Kidney glomerular epithelial cell (primary cell): Measurements from ENCODE around the gene ADGRG1.

Source experiments
- DNase-seq: peaks from one replicate; lab custom pipeline; 2025; lab: John Stamatoyannopoulos, UW

The ADGRG1 gene

DNA sequence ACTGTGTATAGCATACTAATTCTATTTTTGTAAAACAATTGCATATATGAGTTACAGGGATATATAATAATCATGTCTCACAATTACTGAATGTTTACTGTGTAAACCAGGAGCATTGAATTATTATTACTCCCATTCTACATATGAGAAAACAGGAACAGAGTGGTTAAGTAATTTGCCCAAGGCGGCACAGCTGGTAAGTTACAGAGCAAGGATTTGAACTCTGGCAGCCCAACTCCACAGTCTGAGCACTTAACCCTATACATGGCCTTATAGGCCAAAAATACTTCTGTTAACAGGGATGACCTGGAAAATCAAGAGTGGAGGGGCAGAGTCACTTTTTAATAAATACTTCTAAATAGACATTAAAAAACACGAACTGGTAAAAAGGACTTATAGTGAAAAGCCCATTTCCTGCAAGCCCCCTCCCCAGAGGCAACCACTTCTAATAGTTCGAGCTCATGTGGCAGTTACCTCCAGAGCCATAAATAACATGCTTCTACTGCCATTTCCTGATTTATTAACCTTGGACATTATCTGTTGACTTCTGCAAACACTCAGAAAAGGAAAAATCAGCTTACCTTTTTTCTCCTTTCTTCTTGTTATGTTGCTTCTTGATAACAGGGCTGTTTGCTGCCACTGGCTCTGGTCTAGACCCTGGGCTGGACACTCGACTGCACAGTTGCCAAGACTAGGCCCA is 22.1 kb upstream of the ADGRG1 start:
- DNase-seq = no peak

DNA sequence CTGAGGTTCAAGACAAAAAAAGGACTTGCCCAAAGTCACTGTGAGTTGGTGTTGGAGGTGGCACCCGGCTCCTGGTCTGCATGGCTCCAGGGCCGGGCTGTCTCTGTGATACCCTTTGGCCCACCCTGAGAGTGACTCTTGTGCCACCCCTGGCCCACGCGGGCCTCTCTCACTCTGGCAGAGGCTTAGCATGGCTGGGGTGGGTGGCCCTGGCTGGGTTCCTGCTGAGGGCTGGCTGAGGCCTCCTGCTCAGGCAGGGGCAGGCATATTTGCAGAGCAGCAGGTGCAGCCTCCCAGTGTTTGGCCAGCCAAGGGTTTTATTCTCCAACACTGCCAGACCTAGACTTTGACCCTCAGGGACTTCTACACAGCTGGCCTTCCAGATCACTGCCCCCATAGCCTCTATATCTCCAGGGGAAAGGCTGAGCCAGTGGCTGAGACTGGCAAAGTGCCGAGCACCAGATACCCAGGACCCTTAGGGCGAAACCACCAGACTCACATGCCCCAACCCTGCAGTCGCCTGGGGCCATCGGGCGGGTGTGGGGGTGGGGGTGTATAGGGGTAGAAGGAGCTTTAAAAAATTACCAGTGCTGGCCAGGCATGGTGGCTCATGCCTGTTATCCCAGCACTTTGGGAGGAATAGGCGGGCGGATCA is 21.5 kb upstream of the ADGRG1 start:
- DNase-seq = no peak

DNA sequence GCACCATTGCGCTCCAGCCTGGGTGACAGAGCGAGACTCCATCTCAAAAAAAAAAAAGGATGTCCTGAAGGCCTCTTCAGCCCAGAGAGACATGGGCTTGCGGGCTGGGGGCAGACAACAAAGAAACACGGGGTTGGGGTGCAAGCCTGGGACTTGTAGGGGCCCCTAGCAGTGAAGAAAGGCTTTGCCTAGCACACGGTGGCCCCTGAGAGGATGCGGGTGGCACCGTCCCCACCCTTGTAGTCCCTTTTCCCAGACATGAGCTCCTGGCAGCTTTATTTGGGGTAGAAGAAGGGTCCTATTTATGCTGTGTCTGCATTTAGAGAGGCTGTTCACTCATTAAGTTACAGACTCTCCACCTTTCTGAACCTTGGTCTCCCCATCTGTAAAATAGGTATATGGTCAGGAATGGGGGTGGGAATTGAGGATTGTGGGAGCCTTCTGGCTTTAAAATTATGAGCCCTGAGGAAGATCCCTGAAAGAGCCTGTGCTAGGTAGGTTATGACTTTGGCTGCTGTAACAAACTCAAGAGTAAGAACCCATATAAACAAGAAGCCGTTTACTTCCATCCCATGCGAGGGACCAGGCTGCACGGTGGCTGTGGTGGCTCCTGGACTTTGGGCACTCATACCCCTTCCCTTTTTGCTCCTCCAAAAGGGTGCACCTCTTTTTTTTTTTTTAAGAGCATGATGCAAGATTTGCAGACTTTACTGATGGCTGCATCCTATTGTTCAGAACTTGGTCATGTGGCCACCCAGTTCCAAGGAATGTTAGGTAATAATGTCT is 20.6 kb upstream of the ADGRG1 start:
- no peak for DNase-seq

DNA sequence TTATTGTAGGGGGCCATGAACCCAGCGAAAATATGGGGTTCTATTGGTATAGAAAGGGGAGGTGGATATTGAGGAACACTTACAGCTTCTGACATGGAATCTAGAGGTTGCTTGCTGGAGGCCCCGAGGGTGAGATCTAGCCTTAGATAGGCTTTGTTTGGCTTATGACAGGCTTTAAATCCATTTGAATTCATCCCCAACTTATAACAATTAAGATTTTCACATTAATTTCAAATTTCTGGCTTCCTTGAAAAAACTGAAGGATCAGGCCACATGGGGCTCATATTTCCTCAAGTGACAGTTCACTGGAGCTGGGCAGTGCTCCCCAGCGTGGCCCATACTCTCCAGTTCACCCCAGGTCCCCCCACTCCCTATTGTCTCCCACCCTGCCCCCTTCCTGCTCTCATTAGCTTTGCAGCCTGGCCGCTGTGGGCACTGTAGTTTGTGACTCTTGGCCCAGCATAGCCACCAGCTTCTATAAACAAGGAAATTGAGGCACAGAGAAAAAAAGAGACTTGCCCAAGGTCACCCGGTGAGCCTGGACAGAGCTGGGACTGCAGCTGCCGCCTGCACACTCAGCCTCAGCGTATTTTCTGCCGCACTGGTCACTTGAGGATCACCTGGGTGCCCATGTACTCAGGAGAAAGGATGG is 19.8 kb upstream of the ADGRG1 start:
- DNase-seq = no peak

DNA sequence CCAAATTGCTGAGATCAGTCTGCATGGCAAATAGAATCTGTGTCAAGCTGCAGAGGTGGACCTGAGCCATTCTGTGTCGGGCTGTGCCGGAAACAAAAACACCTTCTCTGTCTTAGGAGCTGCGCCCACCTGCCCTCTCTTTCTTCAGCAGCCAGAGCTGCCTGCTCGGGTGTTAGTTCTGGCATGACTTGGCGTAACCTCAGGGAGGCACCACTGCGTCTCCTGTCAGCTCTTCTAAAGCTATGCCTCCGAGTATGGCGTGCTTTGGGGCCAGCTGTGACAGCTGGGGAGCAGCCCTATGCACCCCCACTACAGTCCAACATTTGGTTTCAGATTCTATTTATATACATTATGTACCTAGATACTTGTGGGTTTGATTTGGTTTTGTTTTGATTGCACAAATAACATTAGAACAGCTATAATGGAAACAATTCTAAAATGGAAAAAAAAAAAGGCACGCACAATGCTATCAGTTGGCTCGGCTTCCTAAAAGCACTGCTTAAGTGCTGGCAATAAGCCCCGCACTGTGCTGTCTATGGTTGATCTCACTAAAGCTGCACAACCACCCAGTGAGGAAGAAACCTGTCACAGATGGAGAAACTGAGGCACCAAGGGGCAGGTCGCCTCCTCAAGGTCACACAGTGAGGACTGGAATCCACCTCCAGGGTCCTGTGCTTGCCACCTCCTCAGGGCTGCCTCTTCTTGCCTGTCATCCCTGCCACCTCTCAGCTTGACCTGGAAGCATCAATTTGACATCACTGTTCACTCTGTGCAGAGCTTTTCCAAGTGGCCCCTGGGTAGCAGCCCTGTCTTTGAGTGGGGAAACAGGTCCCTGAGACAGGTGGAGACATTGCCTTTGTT is 18.7 kb upstream of the ADGRG1 start:
- DNase-seq = no peak

DNA sequence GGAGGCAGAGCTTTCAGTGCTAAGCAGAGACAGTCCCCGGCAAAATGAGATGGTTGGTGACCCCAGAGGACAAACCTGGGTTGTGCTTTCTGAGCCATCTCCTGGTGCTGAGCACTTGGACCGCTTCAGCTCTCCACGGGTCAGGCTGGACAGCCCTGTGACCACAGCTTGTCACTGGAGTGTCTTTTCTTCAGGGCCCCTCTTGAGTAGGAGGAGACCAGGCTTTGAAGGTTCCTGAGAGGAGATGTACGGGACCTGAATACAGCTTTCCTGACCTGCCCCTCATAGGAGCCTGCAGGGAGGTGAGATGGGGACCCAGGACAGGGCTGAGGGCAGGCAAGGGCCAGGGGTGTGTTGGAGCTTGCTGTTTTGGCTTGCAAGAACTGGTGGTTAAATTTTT is 17.8 kb upstream of the ADGRG1 start:
- no peak for DNase-seq

DNA sequence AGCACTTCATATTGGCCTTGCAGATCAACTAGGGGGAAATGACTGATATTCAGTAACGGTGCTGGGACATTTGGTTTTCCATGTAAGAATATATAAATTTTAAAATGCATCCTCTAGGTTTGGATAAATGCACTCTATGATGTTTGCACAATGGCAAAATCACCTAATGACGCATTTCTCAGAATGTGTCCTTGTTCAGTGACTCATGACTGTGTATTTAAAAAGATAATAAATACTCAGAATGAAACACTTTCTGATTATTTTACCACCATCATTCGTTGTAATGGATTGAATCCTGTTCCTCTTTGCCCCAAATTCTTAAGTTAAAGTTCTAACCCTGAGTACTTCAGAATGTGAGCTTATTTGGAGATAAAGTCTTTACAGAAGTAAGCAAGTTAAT is 17.2 kb upstream of the ADGRG1 start:
- DNase-seq = peak; percentile 20

DNA sequence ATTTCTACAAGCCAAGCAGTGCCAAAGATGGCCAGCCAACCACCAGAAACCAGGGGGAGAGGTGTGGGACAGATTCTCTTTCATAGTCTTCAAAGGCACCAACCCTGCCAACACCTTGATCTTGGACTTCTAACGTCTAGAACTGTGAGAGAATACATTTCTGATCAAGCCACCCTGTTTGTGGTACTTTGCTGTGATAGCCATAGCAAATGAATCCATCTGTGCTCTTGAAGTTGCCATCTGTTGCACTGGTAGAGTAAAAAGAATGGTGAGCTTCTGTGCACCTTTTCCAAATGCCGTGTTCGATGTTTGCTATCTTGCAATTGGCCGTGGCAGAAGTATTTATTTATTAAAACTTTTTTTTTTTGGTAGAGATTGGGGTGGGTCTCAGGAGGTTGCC is 16.7 kb upstream of the ADGRG1 start:
- DNase-seq = no peak

DNA sequence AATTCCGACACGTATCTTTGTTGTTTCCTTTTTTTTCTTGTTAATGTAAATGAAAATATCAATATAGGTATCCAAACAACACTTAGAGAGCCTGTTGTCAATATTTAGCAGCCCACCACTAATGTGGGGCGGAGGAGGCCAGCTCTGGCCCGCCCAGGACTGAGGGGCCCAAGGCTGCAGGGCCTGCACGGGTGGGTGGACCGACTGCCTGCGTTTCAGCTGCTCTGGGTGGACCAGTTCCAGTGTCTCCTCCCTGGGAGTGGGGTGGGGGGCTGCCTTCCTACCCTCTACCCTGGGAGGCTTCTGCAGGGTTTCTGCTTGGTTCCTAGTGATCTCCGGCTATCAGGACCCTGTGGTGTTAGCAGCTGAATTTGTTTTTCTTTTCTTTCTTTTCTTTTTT is 15.9 kb upstream of the ADGRG1 start:
- no peak for DNase-seq

DNA sequence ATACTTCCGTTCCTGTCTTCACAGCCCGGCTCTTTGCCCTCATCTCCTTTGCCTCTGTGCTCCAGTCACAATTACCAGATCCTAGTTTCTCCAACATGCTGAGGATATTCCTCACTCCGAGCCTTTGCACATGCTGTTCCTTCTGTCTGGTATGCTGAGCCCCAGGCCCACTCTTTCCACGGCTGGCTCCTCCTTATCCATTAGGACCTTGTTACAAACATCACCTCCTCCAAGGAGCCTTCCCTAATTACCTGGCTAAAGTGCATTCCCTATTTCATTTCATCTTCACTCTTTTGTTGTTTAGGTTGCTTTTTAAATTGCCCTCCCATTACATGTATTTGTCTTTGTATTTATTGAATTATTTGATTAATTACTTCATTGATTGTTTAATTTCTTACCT is 14.9 kb upstream of the ADGRG1 start:
- DNase-seq = no peak

DNA sequence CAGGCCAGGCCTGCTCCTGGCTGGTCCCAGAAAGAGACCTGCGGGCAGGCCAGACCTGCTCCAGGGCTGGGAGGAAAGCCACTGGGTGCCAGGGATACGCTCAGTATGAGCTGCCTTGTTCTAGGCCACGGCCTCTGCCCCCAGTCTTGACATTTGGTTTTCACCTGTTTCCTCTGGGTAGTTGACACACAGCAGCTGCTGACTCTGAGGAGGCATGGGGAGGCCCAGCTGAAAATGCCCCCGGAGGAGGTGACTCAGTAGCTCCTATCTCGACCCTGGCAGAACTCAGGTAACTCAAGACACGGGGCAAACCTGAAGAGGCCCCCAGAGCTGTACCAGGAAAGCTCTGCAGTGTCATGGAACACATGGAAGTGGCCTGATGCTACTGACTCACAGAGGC is 13.9 kb upstream of the ADGRG1 start:
- DNase-seq = no peak

DNA sequence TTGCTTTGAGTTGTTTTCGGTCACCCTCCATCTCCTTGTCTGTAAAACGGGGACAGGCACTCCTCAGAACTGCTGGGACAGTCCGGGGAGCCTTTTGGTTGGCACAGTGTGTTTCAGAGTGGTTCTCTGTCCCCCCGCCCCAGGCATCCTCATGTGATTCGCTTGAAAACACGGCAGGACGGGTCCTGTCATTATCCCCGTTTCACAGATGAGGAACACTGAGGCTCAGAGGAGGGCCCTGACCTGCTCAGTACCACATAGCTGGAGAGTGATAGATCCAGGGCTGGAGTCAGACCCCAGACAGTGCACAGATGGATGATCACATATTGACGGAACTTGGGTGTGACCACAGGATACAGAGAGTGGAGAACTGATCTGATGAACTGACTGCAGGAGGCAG is 13.5 kb upstream of the ADGRG1 start:
- no peak for DNase-seq

DNA sequence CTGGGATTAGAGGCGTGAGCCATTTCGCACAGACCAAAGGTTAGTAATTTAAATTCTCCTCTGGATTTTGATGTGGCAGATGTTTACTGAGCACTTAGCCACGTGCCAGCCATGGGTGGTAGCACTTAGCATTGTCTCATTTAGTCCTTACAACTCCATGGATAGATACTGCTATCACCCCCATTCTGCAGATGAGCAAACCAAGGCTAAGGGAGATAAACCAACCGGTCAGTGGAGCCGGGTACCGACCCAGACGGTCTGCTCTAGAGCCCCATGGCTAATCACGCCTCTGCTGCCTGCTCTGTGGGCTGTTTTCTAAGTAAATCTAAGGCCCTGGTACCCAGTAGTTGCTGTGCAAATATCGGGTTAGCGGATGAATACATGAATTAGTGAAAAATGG is 12.6 kb upstream of the ADGRG1 start:
- no peak for DNase-seq

DNA sequence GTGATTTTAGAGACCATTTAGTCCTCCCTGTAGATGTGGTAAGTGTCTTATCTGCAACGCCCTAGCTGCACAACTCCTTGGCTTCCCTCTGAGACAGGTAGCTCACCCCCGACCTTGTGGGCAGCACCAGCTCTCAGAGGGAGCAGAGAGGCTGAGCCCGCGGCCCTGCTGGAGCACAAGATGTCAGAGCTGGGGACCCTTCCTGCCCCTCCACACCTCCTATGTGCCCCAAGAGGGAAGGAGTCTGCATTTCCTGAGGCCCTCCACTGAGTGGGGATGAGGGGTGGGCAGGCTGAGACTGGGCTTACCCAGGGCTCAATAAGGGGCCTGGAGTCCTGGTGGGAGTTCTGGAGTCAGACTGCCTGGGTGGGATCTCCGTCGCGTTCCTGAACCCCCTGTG is 12.2 kb upstream of the ADGRG1 start:
- DNase-seq = no peak

DNA sequence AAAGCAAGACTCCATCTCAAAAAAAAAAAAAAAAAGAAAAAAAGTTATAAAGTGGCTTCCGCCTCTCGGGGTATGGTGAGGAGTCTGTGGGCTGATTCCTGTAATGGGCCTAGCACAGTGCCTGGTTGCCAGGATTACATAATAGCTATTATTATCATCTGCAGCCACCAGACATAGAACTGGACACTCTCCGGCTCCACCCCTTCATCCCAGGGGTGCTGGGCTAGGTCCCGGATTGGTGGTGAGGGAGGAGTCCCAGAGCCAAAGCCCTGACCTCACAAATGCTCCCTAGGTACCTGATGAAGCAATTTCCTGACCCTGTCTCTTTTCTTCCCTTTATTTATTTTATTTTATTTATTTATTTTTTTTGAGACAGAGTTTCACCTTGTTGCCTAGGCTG is 11.6 kb upstream of the ADGRG1 start:
- DNase-seq = no peak

DNA sequence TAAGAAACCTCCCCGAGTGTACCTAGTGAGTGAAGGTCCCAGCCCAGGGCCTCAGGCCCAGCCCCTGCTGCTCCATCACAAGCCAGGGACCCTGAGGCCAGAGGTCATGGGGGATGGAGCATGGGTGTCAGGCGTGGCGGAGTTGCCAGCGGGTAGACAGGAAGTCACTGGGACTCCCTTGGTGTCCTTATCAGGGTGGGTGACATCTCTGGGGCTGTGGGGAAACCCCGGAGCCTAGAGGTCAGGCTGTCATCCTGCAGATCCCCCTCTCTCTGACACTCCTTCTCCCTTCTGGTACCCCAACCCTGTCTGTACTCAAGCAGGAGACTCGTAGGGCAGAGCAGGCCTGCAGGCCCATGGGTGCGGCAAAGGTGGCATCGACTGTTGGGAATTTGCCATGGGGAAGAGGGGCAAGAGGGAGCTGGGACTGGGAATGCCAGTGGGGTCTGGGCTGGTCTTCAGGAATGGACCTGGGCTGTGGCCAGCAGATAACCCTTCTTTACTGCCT is 10.8 kb upstream of the ADGRG1 start:
- DNase-seq = no peak

DNA sequence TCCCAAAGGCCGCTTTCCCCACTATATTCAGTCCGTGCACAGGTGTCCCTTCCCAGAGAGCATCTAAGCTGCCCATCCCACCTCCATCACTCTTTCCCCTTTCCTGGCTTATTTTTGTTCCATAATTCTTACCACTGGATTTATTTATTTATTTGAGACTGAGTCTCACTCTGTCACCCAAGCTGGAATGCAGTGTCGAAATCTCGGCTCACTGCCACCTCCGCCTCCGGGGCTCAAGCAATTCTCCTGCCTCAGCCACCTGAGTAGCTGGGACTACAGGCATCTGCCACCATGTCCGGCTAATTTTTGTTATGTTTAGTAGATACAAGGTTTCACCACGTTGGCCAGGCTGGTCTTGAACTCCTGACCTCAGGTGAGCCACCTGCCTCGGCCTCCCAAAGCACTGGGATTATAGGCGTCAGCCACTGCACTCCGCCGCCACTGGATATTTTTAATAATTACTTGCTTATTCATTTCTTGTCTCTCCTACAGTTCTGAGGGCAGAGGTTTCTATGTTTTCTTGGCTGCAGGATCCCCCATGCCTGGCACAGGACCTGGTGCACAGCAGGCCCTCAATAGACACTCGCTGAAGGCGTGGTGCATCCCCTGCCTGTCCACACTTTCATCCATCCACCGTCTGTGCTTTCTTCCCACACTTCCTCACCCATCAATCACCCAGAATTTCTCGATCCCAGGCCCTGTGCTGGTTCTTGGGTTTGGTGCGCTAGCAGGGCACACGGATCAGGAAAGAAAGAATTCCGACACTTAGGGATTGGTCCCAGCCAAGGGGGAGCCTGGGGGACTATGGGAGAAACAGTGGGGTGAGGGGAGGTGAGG is 9.9 kb upstream of the ADGRG1 start:
- DNase-seq = no peak

DNA sequence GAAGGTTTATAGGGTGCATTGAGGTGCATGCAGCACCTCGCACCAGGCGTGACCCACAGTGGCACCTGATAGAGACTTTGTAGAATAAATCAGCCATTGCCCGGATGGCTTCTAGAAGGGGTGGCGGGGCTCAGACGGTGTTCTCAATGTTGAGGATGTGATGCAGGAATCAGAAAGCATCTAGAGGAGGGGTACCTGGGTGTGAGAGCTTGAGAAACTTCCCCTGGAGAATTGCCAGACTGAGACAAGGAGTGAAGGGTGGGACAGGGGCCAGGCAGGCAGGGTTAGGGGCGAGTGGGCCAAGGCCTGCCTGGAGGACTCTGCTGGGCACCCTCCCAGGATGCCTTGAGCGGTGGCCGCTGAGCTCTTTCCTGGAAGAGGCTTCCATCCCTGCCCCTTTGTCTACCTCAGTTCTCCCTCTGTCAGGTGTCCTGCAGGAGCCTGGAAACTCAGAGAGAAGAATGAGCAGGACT is 9.3 kb upstream of the ADGRG1 start:
- no peak for DNase-seq

DNA sequence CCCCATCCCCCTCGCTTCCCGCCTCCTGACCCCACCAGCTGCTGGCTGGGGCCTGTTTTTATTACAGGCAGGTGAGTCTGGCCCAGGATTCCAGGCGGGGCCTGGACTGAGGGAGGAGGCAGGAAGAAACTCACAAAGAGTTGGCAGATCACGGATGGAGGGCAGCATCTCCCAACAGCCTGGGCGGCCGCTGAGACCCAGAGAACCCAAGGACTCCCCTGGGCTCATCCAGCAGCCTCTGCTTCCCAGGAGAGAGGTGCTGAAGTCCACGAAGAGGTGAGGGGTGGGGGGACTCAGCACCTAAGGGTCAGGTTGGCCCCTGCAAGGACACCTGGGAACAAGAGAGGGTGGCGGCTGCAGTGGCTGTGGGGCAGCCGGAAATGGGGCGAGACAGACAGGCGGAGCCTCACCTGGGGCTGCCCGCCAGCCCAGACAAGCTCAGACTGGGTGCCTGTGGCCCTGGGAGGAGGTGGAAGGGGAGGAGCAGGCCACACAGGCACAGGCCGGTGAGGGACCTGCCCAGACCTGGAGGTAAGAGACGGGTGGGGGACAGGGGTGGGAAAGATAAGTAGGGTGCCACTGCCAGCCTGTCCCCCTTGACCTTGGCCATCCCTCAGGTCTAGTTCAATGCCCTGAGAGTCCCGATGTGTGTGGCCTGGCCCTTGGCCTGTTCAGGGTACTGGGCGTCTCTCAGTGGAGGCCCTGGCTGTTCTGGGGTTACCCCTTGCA is 8.7 kb upstream of the ADGRG1 start:
- DNase-seq = no peak
